NCI-H2107 (cell line): ENCODE results near the gene EHBP1.

Source experiments
- DNase-seq: peaks from one replicate; lab custom pipeline; 2025; lab: John Stamatoyannopoulos, UW

The EHBP1 gene

GRCh38 chr2:62785216-62785615 lies 79.7 kb downstream of the EHBP1 start:
- no peak for DNase-seq

- no peak for DNase-seq
These were observed 80.5 kb downstream of the EHBP1 start for GRCh38 chr2:62785810-62786597.

DNA sequence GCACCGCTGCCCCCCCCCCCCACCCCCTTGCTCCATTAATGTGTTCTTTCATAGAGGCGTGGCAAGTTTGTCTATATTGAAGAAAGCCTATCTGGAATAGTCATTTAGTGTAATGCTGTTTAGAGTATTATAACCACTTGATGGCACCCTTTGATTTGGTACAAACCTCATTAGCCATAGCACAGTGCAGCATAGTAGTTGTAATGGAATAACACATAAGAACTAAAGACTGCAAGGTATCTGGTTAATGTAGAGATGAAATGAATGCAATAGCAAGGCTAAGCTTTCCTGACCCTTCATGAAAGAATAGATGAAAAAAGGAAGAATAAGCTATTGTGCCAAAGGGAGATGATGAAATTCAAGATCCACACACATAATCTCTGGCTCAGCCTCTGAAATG lies 81.9 kb downstream of the EHBP1 start:
- no peak for DNase-seq

GRCh38 chr2:62789518-62789917 lies 84.0 kb downstream of the EHBP1 start:
- DNase-seq, result no peak

DNA sequence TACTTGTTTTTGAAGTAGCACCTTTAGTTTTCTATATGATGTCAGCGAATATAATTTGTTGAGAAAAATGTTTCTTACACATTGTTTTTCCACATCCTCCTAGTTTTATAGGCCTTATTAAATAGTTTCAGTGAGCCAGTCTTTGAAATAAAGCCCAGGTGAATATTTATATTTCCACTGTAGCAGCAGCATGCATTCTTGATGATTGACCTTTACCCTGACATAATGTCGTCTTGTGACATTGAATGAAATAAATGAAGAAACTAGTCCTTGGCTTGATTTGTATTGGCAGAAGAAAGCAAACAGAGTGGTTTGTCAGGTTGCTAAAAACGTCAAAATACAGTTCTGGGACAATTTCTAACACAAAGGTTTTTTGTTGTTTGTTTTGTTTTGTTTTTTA lies 84.4 kb downstream of the EHBP1 start:
- no peak for DNase-seq

DNA sequence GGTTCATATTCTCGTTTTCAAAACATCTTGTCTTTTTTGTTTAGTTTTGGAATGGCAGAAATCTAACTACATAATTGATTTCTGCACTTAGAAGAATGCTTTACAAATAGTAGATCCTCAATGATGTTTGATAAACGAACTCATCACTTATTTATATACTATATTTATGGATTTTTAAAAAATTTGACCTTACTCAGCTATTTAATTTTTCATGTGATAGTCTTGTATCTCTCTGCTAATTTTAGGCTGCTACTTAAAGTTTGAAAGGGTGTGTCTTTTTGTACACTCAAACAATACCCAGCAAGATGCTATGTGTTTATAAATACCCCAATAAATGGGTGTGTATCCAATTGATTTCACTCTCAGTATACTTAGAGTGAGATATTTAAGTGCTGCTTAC lies 86.9 kb downstream of the EHBP1 start:
- no peak for DNase-seq

GRCh38 chr2:62793213-62793612 lies 87.7 kb downstream of the EHBP1 start:
- DNase-seq, result no peak

GRCh38 chr2:62794791-62795190 lies 89.3 kb downstream of the EHBP1 start:
- DNase-seq, result no peak

- DNase-seq, result no peak
These were observed 89.8 kb downstream of the EHBP1 start for GRCh38 chr2:62795341-62795740.

- no peak for DNase-seq
These were observed 91.6 kb downstream of the EHBP1 start for GRCh38 chr2:62797107-62797506.

DNA sequence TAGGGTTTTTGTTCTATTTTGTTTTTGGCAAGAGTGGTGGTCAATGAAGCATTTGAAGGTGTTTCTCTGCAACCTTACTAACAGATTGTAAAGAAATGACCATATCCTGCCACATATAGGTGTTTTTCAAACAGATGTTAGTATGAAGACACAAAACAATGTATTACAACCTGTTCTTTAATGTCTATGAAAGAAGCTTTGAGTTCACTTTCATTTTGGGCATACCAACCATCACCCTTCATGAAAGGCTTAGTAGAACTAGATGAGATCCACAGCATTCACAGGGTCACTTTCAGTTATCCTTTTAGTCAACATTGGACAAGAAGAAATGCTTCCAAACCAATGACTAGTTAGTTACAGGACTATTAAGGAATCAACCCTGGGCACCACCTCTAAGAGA lies 95.1 kb downstream of the EHBP1 start:
- DNase-seq, result no peak

GRCh38 chr2:62801110-62801509 lies 95.6 kb downstream of the EHBP1 start:
- no peak for DNase-seq

DNA sequence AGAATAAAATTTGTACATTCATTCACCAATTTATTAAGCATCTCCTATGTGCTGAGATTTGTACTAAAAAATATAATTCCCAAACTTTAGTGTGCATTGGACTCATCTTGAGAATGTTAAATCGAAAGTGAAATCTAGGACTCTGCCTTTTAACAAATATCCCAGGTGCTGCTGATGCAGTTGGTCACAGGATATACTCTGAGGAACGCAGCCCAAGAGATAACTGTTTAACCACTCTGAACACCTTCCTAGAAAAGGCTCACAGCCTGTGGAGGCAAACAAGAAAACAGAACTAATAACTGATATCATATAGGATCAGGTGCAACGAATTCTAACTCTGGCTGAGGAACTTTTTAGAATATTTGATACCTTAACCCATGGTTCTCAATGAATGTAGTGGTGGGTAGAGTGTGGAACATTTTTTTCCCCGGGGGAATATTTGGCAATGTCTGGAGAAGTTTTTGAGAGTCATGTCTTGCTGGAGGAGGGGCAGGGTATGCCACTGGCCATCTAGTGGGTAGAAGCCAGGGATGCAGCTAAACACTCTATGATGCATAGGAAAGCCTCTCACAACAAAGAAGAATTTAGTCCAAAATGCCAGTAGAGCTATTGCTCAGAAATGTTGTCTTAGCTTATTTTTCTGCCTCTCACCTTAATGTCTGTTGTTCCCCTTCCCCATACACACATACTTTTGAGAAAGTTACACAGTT lies 96.5 kb downstream of the EHBP1 start:
- DNase-seq, result no peak

DNA sequence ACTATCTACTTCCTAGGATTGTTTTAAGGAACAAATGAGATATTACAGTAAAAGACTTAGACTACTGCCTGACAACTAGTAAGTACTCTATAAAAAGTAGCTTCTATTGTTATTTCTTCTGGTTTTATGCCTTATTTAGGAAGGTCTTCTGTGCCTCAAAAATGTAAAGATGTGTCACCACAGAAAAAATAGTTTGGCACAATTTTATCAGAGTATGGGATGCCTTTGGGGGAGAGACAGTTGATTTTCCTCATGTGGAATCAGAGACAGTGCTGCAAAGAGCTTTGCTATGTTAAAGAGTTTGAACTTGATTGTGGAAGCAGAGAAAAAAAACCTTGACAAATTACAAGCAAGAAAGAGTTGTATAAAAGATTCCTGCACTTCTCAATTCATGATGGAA lies 98.4 kb downstream of the EHBP1 start:
- DNase-seq, result no peak

- no peak for DNase-seq
These were observed 100.7 kb downstream of the EHBP1 start for GRCh38 chr2:62806231-62806630.

GRCh38 chr2:62808554-62808953 lies 103.0 kb downstream of the EHBP1 start:
- no peak for DNase-seq

- DNase-seq, result no peak
These were observed 105.6 kb downstream of the EHBP1 start for GRCh38 chr2:62811086-62811485.

DNA sequence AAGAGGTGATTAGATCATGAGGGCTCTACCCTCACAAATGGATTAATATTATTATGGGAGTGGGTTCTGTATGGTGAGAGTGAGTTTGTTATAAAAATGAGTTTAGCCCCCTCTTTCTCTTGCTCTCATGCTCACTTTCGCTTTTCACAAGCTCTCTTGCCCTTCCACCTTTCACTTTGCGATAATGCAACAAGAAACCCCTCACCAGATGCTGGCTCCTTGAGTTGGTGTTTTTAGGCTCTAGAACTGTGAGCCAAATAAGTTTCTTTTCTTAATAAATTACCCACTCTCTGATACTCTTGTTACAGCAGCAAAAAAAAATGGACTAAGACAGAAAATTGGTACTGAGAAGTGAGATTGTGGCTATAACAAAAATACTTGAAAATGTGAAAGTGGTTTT lies 106.5 kb downstream of the EHBP1 start:
- DNase-seq, result no peak

DNA sequence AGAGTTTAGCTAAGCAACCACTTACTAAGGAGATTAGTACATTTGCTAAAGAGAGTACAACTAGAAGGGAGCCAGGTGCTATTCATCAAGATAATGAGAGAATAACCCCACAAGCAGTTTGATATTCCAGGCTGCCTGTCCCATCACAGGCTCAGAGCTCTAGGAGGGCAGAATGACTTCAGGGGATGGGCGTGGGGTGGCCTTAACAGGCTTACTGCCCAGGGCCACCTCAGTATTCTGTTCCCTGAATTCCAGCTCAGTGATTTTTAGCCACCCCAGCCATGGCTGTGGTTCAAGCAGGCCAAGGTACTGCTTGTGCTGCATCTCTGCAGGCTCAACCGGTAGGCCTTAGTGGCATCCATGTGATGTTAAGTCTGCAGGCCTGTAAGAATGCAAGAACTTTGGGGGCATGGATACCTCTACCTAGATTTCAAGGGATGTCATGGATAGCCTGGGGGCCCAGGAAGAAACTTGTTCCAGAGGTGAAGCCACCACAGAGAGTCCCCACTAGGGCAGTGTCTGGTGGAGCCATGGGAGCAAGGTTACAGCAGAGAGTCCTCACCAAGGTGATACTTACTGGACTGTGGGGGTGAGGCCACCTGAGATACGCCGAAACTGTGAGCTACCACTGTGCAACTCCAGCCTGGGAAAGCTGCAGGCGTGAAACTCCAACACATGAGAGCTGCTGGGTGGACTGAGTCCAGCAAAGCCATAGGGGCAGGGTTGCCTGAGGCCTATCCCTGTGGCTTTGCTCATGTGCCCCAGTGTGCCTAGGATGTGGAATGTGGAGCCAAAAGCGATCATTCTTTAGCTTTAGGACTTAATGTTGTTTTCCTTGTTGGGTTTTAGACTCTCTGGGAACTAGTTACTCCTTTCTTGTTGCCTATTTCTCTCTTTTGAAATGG lies 107.7 kb downstream of the EHBP1 start:
- DNase-seq, result no peak

DNA sequence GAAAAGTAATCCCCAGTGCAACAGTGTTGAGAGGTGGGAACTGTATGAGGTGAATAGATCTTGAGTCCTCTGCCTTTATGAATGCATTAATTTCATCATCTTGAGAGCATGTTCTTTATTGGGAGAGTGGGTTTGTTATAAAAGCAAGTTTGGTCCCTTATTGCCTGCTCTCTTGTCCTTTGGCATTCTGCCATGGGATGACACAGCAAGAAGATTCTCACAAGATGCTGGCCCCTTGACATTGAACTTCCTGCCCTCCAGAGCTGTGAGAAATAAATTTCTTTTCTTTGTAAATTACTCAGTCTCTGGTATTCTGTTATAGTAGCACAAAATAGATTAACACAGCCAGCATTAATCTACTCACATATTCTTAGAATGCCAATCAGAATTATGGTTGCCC lies 108.6 kb downstream of the EHBP1 start:
- DNase-seq, result no peak

DNA sequence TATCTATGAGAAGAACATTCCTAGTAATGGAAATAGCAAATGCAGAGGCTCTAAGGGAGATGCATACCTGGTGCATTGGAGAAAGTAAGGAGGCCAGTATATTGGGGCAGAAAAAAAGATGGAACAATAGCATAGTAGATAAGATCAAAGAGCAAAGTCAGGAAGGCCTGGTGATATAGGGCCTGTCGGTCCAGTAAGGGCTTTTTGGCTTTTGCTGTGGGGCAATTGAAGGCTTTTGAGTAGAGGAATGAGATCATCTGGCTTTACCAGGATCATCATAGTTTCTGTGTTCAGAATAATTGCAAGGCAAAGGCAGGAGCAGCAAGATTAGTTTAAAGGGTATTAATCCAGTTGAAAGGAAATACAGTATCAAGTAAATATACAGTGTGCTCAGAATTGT lies 111.8 kb downstream of the EHBP1 start:
- no peak for DNase-seq

DNA sequence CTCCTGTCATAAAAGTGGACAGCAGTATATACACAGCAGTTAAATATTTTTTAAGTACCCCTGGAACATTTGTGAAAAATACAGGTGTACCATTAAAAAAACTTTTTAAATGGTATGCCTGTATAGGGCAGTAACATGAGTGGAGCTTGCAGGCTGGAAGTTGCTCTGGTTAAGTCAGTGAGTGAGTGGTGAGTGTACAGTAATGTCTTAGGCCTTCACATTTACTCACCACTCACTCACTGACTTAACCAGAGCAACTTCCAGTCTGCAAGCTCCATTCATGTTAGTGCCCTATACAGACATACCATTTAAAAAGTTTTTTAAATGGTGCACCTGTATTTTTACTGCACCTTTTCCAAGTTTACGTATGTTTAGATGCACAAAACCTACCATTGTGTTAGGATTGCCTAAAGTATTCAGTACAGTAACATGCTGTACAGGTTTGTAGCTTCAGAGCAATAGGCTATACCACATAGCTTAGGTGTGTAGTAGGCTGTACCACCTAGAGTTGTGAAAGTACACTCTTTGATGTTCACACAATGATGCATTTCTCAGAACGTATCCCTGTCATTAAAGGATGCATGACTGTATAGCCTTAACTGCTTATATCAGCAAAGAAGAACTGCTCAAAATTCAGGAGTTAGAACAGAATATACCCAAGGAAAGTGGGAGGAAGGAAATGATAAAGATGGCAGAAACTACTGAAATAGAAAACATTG lies 112.6 kb downstream of the EHBP1 start:
- no peak for DNase-seq
